UCSD-AML1 (cell line): Measurements from ENCODE around the gene DTWD2.
A peak's percentile ranks its signal among the peaks of the same experiment; 100 is the strongest.
"Not testable (repeated sequence)": the region's sequence is repeated elsewhere in the genome, so short reads cannot be mapped to it uniquely, and the experiment has no call there.

Experiments used
- DNase-seq: peaks from one replicate; lab custom pipeline; 2025; ENCODE audit not compliant: unreplicated experiment; lab: John Stamatoyannopoulos, UW

DTWD2 gene

DNA sequence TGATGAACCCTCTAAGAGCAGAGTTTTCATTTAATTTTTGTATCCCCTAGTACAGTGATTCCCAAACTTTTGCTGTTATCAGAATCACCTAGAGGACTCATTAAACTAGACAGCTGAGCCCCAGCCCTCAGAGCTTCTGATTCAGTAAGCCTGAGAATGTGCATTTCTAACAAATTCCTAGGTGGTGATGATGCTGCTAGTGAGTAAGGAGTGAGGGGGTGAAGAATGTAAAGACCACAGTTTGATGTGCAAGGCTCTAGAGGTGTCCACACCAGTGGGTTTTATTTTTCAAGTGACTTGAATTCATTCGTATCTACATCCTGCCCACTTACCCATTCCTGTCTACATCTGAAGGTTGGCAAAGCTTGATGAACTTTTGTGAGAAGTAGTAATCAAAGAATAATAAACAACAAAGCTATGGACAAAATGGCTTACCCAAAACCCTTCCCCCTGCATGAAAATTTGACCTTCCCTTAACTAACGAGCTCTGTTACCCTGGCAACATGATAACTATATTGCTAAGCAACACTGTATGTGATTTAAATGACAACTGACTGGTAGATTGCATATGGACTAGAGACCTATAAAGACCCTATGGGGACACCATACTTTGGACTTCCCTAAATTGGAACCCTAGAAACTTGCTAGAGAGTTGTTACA lies 35.2 kb downstream of the DTWD2 start:
- DNase-seq = no peak

DNA sequence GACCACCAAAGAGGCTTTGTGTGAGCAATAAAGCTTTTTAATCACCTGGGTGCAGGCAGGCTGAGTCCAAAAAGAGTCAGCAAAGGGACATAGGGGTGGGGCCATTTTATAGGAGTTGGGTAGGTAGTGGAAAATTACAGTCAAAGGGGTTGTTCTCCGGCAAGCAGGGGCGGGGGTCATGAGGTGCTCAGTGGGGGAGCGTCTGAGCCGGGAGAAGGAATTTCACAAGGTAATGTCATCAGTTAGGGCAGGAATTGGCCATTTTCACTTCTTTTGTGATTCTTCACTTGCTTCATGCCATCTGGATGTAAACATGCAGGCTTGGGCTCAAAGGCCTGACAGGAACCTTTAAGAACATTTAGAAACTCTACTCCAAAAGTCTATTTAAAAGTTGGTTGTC lies 36.0 kb downstream of the DTWD2 start:
- DNase-seq = not testable (repeated sequence)

DNA sequence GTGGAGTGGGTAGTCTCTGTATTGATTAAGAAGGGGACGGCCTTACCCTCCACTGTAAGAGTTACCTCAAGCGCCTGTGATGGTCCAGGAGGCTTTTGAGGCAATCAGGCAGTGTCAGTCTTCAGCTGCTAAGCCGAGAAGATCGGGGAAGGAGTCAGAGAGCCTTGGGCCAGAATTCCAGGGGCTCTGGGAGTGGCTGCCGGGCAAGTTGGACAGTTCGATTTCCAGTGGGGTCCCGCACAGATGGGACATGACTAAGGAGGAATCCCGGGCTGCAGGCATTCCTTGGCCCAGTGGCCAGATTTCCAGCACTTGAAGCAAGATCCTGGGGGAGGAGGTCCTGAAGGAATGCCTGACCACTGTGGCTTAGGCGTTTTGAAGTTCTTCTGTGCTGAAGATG lies 38.0 kb downstream of the DTWD2 start:
- not testable (repeated sequence) for DNase-seq

DNA sequence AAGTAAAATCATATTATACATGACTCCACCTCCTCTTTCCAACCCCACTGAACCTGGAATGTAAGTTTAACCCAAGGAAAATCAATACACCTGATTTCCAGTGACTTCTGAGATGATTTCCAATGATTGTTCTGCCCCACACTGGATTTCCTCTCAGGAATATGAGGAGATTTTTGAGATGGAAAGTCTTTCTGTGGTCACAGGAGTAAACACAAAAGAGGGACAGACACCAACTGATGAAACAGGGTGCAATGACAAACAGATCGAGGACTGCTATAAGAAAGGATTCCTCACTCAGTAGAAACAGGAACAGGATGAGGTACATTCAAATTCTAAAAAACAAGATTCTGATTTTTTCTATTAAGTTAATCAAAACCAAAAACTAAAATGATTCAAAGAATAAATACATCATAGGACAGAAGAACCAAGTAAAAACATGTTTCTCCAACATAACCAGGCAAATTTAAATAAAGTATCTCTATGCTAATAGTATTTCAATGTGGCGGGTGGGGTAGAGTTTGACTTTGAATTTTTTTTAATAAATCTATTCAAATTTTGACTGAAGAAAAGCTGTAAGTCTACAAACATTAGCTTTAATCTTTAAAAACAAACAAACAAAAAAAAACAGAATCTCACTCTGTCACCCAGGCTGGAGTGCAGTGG lies 42.1 kb downstream of the DTWD2 start:
- no peak for DNase-seq

DNA sequence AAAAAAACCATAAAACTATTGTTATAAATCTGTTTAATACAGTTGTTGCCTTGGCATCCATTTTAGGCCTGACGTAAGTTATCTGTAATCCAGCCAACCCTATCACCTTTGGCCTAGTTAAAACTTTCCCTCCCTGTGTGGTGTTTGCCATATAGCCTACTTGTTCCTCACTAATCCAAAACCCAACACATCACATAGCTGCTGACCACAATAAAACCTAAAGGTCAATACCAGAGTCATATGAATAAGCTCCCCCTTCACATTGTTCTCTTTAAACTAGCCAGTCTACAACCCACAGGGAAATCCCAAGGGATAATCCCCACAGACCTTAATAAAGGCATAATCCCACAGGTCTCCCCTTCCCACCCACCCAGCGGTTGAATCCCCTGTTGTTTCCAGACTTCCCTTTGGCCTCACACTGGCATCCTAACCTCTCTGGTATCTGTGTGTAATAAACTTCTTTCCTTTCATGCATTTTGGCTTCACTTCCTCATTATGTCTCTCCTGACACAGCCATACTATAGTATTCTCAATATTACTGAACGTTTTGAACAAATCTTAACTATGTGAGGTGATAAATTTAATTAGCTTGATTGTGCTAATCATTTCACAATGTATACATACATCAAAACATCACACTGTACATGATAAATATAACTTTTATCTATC lies 50.8 kb downstream of the DTWD2 start:
- no peak for DNase-seq

DNA sequence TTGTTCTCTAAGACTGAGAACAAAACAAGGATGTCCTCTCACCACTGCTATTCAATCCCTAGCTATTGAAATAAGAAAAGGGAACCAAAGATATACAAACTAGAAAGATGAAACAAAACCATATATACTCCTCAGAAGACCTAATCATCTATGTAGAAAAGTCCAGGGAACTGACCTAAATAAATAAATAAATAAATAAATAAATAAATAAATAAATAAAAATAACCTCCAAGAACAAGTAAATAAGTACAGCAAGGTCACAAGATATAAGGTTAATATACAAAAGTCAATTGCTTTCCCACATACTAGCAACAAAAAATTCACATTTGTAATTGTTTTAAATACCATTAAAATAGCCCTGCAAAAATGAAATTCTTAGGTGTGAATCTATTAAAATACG lies 54.6 kb downstream of the DTWD2 start:
- DNase-seq = no peak

DNA sequence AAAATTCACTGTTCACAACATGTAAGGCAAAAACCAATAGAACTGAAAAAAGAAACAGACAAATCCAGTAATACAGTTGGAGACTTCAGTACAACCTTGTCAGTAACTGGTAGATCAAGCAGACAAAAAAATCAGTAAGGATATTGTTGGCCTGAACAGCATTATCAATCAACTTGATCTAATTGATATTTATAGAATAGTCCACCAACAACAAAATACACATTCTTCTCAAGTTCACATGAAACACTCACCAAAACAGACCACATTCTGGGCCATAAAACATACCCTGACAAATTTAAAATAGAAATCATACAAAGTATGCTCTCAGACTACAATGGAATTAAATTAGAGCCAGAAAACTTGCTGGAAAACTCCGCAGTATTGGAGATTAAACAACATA lies 56.8 kb downstream of the DTWD2 start:
- no peak for DNase-seq

DNA sequence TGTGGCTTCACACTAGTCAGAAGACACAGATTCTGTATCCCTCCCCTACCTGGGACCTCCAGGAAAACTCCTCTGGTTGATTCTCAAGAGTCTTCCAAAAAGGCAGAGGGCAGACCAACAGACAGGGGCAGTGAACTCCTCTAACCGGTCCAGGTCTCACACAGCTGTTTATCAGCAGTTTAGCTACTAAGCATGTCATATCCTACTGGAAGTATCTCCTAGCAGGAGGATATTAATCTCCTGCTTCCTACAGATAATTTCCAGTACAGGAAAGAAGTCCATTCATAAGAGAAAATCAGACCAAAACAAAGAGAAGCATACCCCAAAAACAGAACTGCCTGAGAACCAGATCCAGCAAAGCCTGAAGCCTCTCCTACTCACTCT lies 64.3 kb downstream of the DTWD2 start:
- DNase-seq = peak; percentile 8

DNA sequence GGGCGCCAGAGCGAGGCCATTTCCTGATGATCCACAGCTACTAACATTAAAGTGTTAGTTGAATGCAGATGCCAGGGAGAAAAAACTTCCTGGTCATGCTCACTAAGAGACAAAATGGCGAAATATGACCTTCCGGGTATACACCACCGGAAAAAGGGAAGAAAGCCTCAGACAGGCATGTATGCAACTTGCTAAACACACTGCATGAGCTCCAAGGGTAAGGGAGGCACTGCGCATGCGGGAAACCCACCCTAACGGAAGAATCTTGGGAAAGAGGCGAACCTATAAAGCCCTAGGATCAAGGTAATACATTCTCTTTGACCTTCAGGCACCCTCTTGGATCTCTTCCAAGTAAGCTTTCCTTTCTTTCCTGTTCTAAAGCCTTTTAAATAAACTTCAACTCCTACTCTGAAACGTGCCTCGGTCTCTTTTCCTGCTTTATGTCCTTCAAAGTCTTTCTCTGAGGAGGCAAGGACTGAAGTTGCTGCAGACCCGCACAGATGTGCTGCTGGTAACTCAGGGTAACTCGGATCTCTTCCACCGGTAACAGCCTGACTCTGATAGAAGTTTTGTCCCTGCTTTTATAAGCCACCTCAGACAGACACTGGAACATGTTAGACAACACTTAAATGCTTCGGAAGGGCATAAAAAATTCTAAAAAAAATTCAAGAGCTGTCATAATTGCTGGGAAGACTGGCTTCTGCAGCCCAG lies 64.9 kb downstream of the DTWD2 start:
- DNase-seq = no peak

DNA sequence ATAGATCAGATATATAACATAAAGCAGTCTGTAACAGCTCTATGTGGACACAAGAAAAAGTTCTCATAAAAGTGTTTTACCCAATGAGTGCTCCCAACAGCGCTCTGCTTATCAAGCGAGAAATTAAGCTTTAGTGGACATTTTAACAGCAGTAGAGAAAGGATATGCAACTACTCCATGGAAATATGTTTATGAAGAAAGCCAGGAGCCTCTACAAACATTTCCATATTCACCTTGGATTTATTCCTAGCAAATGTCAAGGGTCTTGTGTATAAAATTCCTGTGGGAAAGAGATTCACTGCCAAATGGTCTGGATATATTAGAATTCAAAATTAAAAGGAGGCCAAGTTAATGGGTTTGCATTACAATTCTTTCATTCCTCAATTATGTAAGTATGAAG lies 66.5 kb downstream of the DTWD2 start:
- DNase-seq = no peak

DNA sequence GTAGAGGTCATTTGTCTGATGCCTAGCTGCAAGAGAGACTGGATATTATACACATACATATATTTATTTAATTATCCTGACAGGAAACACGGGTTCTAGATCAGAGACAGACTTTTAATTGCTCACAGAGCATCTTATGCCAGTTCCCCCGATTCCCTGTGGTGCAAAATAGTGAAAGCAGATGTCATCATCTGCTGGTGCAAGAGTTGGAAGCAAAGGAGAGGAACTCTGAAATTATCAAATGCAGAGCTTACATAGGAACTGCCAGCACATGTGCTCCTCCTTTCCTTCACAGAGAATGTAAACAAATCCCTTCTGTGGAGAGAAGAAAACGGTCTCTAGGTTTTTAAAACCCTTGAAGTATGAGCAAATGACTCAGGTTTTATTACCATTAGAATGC lies 69.3 kb downstream of the DTWD2 start:
- no peak for DNase-seq

DNA sequence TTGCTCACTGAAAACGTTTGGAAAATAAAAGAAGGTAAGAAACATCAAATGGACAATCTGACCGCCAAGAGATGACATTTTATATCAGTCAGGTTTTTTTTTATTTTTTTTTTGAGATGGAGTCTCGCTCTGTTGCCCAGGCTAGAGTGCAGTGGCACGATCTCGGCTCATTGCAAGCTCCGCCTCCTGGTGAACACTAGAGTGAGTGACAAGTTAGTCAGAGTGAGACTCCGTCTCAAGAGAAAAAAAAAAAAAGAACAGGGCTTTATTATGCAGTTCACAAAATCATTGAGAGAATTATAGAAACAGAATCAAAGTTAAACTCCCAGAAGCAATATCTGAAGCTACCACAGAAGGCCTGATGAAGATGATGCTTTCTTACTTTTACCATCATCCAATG lies 70.1 kb downstream of the DTWD2 start:
- no peak for DNase-seq

DNA sequence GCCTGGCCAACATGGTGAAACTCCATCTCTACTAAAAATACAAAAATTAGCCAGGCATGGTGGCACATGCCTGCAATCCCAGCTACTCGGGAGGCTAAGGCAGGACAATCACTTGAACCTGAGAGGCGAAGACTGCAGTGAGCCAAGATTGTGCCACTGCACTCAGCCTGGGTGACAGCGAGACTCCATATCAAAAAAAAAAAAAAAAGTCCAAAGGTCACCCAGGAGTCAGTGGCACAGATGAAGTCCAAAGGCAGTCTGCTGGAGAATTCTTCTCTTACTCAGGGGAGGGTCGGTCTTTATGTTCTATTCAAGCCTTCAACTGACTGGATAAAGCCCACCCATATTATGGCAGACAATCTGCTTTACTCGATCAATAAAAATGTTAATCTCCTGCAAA lies 80.8 kb downstream of the DTWD2 start:
- DNase-seq = not testable (repeated sequence)

DNA sequence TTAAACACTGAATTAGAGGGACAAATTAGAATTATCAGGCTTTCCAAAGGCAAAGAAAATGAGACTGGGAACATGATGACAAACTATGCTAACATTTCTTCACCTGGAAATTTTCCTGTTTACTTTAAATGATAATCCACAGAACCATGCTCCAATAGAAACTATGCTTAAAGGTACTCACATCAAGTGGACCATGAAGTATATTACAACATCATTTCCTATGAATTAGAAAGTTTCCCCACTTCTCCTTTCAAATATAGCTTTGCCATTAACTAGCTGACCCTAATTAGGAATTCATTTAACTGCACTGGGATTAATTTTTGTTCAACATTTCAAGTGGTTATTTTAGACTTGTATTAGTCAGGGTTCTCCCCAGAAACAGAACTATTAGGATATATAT lies 81.4 kb downstream of the DTWD2 start:
- DNase-seq = no peak

DNA sequence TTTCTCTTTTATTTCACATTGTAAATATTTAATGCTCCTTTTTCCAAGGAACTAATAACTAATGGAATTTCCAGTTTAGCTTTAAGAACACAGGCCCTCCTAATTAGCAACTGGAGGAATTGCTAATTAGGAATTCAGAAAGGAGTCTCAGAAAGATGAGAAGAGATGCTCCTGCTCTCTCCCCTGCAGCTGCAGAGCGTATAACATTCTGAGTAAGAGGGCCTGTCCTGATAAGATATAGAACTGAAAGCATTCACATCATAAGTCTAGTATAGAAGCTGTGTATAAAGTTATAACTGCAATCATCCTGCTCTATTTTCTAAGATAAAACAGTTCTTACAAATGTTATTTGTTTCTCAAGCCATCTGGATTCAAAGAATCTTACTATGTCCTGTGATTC lies 83.2 kb downstream of the DTWD2 start:
- DNase-seq = no peak

DNA sequence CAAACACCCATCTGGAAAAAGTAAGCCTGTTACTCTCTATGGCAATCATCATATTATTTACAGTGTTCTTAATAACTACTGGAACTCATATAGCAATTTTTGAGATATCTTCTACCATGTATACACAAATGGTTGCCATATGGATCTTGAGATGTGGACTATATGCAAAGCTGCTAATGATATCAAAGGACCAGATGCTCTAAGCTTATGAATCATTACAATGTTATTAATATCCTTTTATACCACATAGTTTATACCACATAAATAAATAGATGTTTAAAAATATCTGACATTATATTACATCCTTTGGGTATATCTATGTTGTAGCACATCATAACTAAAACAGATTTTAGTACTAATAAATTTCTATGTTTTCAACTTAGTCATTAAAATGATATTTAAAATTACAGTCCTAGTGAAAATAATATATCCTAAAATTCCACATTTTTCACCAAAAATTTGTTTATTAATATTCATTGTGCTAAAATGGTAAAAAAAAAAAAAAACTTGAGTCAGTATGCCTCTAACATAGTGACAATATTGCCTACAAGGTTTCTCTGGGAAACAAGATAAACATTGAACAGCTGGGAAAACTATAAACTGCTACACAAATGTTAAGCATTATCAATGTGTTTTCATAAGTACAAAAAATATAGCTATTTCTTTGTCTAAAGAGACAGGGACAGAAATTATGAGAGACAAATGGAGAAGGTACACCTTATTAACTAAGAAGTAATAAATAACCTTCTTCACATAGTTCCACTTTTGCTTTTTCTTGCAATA lies 85.5 kb downstream of the DTWD2 start:
- DNase-seq = no peak

DNA sequence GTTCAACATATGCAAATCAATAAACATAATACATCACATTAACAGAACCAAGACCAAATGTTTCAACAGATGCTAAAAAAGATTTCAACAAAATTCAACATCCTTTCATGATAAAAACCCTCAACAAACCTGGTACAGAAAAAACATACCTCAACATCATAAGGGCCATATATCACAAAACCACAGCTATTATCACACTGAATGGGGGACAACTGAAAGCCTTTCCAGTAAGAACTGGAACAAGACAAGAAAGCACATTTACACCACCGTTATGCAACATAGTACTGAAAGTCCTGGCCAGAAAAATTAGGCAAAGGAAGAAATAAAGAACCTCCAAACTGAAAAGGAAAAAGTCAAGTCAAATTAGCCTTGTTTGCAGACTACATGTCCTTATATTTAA lies 93.6 kb downstream of the DTWD2 start:
- no peak for DNase-seq

DNA sequence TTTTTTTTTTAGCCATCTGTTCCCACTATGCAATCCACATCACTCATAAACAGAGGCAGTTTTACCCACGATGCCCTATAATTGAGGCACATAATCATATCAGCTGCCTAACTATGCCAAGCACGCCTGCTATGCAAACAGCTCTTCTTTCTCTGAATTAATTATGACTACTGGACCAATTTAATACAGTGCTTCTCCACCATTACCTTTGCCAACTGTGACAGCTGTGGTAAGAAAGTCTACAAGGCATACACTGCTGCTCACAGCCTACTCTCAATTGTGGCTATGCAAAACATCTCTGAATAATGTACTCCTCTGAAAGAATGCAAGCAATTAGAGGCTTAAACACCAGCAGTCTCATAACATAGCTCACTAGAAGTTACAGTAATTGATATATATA lies 97.1 kb downstream of the DTWD2 start:
- no peak for DNase-seq

DNA sequence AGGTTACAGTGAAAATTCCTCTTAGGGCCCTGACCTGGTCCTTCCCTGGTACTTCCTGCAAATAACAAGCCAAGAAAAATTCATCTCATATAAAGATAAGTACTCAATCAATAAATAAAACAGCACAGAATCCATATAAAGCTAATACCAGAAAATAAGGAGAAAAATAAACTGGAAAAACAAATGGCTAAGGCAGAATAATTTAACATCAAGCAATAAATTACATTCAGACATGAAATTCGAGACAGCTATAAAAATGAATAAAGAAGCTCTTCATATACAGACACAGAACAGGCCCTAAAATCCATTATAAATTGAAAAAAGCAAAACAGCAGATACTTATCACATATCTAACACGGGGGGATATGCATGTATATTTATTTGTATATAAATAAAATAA lies 99.2 kb downstream of the DTWD2 start:
- DNase-seq = no peak

DNA sequence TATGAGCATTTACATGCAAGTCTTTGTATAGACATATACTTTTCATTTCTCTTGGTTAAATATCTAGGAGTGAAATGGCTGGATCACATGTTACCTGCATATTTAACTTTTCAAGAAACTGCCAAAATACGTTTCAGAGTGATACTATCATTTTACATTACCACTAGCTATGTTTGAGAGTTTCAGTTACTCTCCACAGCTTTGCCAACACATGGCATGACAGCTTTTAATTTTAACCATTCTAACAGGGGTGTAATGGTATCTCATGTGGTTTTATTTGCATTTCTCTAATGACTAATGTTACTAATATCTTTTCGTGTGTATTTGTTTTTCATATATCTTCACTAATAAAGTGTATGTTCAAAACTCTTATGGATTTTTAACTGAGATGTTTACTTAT lies 99.8 kb downstream of the DTWD2 start:
- no peak for DNase-seq

DNA sequence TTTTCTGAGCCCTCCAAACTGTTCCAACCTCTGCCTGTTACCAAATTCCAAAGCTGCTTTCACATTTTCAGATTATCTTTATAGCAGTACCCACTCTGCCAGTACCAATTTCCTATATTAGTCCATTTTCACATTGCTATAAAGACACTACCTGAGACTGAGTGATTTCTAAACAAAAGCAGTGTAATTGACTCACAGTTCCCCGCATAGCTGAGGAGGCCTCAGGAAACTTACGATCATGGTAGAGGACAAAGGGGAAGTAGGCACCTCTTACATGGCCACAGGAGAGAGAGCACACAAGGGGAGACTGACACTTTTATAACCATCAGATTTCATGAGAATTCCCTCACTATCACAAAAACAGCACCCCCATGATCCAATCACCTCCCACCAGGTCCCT lies 105.0 kb downstream of the DTWD2 start:
- DNase-seq = no peak
